Measurements from ENCODE around the gene MRGPRG. TPM values are rescaled to one million over a fixed set of nuclear protein-coding genes. Genes with fewer than 3 reads are reported as not detected.

The MRGPRG gene
- total and polyA plus RNA-seq, 4 donors = not detected

GRCh38 chr11:3207526-3208189 lies 11.0 kb downstream of the MRGPRG start:
- TF ChIP-seq FOXA2 (IDR thresholded peaks at IDR 0.05) (no peak), GABPA (IDR thresholded peaks at IDR 0.05 in 1 of 2, conservative IDR thresholded peaks at IDR 0.05 in 1 of 2) (no peak), FOXA1 (IDR thresholded peaks at IDR 0.05) (no peak), ZBTB33 (IDR thresholded peaks at IDR 0.05) (no peak), SP1 (IDR thresholded peaks at IDR 0.05) (no peak), EGR1 (IDR thresholded peaks at IDR 0.05; ENCODE audit: low read depth in 2 of 2) (no peak), HNF4A (conservative IDR thresholded peaks at IDR 0.05) (no peak), YY1 (IDR thresholded peaks at IDR 0.05) (no peak)
- TF ChIP-seq, protein P1, sequence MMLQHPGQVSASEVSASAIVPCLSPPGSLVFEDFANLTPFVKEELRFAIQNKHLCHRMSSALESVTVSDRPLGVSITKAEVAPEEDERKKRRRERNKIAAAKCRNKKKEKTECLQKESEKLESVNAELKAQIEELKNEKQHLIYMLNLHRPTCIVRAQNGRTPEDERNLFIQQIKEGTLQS (IDR thresholded peaks at IDR 0.05) = no peak
- no peak for DNase-seq (ENCODE audit: low spot score)
- Histone ChIP-seq H3K9ac (ENCODE audit: low read depth in 1 of 2, low read length in 2 of 2) (no peak overlapping the region), H3K9me3 (ENCODE audit: control insufficient read depth in 4 of 4, low read length in 3 of 4) (no peaks in the 10 kb centered on the region), H3K27ac (ENCODE audit: low read depth in 1 of 2, low read length in 2 of 2) (no peak overlapping the region), H3K4me3 (ENCODE audit: low read depth in 1 of 3, low read length in 3 of 3) (no peak overlapping the region), H3K27me3 (ENCODE audit: control insufficient read depth in 4 of 4, insufficient read depth in 4 of 4, low read length in 3 of 4) (peaks cover 0 to 10% (median 1%) of the 10 kb centered on the region in 4 donors), H3K36me3 (ENCODE audit: control insufficient read depth in 4 of 4, insufficient read depth in 3 of 4, low read depth in 1 of 4, low read length in 3 of 4) (no peaks in the 10 kb centered on the region), H3K4me1 (ENCODE audit: control insufficient read depth in 4 of 4, insufficient read depth in 4 of 4, low read length in 3 of 4) (peaks cover 0 to 5% (median 2%) of the 10 kb centered on the region in 4 donors)
- WGBS = 84% methylated on average over 8 of the region's 8 CpGs

DNA sequence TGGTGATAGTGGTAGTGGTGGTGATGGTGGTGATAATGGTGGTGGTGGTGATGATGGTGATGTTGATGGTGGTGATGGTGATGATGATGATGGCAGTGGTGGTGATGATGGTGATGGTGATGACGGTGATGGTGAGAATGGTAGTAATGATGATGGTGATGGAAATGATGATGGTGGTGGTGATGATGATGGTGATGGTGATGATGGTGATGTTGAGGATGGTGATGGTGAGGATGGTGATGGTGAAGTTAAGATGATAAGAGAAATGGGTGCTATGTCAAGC lies 11.8 kb downstream of the MRGPRG start:
- no peak for DNase-seq (ENCODE audit: low spot score)
- 100% methylated on average over 1 of the region's 1 CpG for WGBS
- Histone ChIP-seq H3K9me3 (ENCODE audit: control insufficient read depth in 4 of 4, low read length in 3 of 4) (no peaks in the 10 kb centered on the region), H3K4me3 (ENCODE audit: low read depth in 1 of 3, low read length in 3 of 3) (no peak overlapping the region), H3K27me3 (ENCODE audit: control insufficient read depth in 4 of 4, insufficient read depth in 4 of 4, low read length in 3 of 4) (peaks cover 0 to 10% (median 1%) of the 10 kb centered on the region in 4 donors), H3K27ac (ENCODE audit: low read depth in 1 of 2, low read length in 2 of 2) (no peak overlapping the region), H3K4me1 (ENCODE audit: control insufficient read depth in 4 of 4, insufficient read depth in 4 of 4, low read length in 3 of 4) (peaks cover 0 to 5% (median 2%) of the 10 kb centered on the region in 4 donors), H3K9ac (ENCODE audit: low read depth in 1 of 2, low read length in 2 of 2) (no peak overlapping the region), H3K36me3 (ENCODE audit: control insufficient read depth in 4 of 4, insufficient read depth in 3 of 4, low read depth in 1 of 4, low read length in 3 of 4) (no peaks in the 10 kb centered on the region)
- TF ChIP-seq, protein P2, sequence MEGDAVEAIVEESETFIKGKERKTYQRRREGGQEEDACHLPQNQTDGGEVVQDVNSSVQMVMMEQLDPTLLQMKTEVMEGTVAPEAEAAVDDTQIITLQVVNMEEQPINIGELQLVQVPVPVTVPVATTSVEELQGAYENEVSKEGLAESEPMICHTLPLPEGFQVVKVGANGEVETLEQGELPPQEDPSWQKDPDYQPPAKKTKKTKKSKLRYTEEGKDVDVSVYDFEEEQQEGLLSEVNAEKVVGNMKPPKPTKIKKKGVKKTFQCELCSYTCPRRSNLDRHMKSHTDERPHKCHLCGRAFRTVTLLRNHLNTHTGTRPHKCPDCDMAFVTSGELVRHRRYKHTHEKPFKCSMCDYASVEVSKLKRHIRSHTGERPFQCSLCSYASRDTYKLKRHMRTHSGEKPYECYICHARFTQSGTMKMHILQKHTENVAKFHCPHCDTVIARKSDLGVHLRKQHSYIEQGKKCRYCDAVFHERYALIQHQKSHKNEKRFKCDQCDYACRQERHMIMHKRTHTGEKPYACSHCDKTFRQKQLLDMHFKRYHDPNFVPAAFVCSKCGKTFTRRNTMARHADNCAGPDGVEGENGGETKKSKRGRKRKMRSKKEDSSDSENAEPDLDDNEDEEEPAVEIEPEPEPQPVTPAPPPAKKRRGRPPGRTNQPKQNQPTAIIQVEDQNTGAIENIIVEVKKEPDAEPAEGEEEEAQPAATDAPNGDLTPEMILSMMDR (IDR thresholded peaks at IDR 0.05; ENCODE audit: low read depth, low read length, missing input control) = no peak
- TF ChIP-seq JUND (IDR thresholded peaks at IDR 0.05) (no peak), TAF1 (conservative IDR thresholded peaks at IDR 0.05) (no peak), FOXA1 (IDR thresholded peaks at IDR 0.05) (no peak), FOXA2 (IDR thresholded peaks at IDR 0.05) (no peak), NR2F2 (IDR thresholded peaks at IDR 0.05) (no peak), ZBTB33 (IDR thresholded peaks at IDR 0.05) (no peak), RAD21 (IDR thresholded peaks at IDR 0.05) (no peak), HNF4A (conservative IDR thresholded peaks at IDR 0.05) (no peak), GABPA (IDR thresholded peaks at IDR 0.05 in 1 of 2, conservative IDR thresholded peaks at IDR 0.05 in 1 of 2) (no peak)
- TF ChIP-seq, protein P1 (IDR thresholded peaks at IDR 0.05) = no peak
- TF ChIP-seq, protein P3, sequence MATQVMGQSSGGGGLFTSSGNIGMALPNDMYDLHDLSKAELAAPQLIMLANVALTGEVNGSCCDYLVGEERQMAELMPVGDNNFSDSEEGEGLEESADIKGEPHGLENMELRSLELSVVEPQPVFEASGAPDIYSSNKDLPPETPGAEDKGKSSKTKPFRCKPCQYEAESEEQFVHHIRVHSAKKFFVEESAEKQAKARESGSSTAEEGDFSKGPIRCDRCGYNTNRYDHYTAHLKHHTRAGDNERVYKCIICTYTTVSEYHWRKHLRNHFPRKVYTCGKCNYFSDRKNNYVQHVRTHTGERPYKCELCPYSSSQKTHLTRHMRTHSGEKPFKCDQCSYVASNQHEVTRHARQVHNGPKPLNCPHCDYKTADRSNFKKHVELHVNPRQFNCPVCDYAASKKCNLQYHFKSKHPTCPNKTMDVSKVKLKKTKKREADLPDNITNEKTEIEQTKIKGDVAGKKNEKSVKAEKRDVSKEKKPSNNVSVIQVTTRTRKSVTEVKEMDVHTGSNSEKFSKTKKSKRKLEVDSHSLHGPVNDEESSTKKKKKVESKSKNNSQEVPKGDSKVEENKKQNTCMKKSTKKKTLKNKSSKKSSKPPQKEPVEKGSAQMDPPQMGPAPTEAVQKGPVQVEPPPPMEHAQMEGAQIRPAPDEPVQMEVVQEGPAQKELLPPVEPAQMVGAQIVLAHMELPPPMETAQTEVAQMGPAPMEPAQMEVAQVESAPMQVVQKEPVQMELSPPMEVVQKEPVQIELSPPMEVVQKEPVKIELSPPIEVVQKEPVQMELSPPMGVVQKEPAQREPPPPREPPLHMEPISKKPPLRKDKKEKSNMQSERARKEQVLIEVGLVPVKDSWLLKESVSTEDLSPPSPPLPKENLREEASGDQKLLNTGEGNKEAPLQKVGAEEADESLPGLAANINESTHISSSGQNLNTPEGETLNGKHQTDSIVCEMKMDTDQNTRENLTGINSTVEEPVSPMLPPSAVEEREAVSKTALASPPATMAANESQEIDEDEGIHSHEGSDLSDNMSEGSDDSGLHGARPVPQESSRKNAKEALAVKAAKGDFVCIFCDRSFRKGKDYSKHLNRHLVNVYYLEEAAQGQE (IDR thresholded peaks at IDR 0.05) = no peak
- TF ChIP-seq, protein P4, sequence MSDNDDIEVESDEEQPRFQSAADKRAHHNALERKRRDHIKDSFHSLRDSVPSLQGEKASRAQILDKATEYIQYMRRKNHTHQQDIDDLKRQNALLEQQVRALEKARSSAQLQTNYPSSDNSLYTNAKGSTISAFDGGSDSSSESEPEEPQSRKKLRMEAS (IDR thresholded peaks at IDR 0.05) = no peak
